DOHH2 (cell line): ENCODE data around the gene RIPOR3.

ENCODE experiments used
- EZH2phosphoT487 ChIP-seq: fragments of 200-600 bp; sonication (generic); IDR thresholded peaks from 2 replicates; pipeline ENCODE4 v1.6.1; 2017; ENCODE audit warnings: borderline replicate concordance, mild to moderate bottlenecking, antibody characterized with exemption, low read length, moderate library complexity, mixed read lengths
- TF ChIP-seq, protein P1 (sequence below): fragments of 200-600 bp; sonication (generic); IDR thresholded peaks from one replicate; pipeline ENCODE4 v1.5.1; 2014; ENCODE audit warnings: antibody characterized with exemption, mild to moderate bottlenecking, low read depth, low read length; ENCODE audit not compliant: poor library complexity, severe bottlenecking

DNA sequence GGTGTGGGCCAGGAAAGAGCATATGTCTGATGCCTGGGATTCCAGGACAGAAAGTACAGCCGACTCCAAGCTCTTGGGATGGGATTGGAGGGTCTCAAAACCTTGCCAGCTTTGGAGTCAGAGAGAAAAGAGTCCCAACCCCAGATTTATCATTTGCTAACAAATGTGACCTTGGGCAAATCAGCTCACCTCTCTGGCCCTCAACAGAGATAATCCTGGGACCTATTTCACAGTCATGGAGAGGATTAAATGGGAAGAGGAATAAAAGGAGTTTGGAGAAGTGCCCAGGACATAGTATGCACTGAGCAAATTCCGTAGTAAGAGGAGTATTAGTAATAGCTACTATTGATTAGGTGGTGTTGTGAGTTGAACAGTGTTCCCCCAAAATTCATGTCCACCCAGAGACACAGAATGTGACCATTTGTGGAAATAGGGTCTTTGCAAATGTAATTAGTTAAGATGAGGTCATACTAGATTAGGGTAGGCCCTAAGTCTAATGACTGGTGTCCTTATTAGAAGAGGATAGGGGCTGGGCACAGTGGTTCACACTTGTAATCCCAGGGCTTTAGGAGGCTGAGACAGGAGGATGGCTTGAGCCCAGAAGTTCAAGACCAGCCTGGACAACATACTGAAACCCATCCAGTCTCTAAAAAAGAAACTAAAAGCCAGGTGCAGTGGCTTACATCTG lies 17.1 kb downstream of the RIPOR3 start:
- TF ChIP-seq, protein P1, sequence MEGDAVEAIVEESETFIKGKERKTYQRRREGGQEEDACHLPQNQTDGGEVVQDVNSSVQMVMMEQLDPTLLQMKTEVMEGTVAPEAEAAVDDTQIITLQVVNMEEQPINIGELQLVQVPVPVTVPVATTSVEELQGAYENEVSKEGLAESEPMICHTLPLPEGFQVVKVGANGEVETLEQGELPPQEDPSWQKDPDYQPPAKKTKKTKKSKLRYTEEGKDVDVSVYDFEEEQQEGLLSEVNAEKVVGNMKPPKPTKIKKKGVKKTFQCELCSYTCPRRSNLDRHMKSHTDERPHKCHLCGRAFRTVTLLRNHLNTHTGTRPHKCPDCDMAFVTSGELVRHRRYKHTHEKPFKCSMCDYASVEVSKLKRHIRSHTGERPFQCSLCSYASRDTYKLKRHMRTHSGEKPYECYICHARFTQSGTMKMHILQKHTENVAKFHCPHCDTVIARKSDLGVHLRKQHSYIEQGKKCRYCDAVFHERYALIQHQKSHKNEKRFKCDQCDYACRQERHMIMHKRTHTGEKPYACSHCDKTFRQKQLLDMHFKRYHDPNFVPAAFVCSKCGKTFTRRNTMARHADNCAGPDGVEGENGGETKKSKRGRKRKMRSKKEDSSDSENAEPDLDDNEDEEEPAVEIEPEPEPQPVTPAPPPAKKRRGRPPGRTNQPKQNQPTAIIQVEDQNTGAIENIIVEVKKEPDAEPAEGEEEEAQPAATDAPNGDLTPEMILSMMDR = no peak
- no peak for TF ChIP-seq EZH2phosphoT487
